Stimulated activated CD4-positive, alpha-beta T cell treated with anti-CD3 and anti-CD28 coated beads, TNF-alpha, amount 100 ng/mL, for 48 hours (primary cell): ENCODE results near the gene LSM3.

Experiments used
- DNase-seq, 3 donors: peaks; one replicate each; pipeline ENCODE4 v3.0.0-alpha.2; 2020; ENCODE audit warnings: low read depth in 3 of 3

The LSM3 gene

DNA sequence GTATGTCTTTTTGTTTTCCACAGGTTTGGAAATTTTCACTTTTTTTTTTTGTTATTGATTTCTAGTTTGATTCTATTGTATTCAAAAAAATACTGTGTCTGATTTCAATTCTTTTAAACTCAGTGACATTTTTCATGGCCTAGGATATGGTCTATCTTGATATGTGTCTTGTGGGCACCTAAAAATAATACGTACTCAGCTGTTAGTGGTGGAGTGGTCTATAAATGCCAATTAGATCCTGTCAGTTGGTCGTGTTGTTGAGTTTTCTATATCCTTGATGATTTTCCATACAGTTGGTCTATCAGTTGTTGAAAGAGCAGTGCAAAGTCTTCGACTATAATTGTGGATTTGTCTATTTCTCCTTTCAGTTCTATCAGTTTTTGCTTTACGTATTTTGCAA, 61.7 kb downstream of the LSM3 start:
- no peak for DNase-seq

DNA sequence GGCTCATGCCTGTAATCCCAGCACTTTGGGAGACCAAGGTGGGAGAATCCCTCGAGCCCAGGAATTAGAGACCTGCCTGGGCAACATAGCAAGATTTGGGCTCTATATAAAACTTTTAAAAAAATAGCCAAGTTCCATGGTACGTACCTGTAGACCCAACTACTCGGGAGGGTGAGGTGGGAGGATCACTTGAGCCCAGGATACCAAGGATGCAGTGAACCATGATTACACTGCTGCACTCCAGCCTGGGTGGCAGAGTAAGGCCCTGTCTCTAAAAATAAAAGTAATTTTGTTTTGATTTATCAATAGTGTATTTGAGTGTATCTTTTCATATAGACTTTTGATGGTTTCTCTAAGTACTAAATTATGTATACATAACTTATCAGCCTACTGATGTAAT, 63.1 kb downstream of the LSM3 start:
- no peak for DNase-seq

- DNase-seq = no peak
These were observed 64.1 kb downstream of the LSM3 start for GRCh38 chr3:14242490-14243311.

DNA sequence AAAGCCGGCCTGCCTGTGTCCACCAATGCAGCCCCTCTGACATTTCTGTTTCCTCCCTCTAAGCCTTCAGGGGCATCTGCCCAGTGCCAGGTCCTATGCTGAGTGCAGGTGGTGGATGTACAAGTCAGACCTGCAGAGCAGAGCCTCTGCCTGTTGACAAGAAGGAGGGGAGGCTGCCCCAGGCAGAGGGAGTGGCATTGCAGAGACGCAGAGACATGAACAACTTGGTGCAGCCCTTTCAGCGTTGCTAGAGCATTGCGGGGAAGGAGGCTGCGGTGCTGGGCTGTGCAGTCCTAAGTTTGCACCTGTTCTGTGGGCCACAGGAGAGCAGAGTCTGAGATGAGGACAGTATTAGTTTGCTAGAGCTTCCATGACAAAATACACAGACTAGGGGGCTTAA, 65.2 kb downstream of the LSM3 start:
- no peak for DNase-seq

GRCh38 chr3:14244521-14245247, 66.1 kb downstream of the LSM3 start:
- no peak for DNase-seq

GRCh38 chr3:14245248-14245639, 66.6 kb downstream of the LSM3 start:
- no peak for DNase-seq

GRCh38 chr3:14245822-14246221, 67.2 kb downstream of the LSM3 start:
- no peak for DNase-seq

- no peak for DNase-seq
These were observed 67.8 kb downstream of the LSM3 start for GRCh38 chr3:14246414-14246813.

GRCh38 chr3:14248477-14248848, 69.8 kb downstream of the LSM3 start:
- DNase-seq = no peak

DNA sequence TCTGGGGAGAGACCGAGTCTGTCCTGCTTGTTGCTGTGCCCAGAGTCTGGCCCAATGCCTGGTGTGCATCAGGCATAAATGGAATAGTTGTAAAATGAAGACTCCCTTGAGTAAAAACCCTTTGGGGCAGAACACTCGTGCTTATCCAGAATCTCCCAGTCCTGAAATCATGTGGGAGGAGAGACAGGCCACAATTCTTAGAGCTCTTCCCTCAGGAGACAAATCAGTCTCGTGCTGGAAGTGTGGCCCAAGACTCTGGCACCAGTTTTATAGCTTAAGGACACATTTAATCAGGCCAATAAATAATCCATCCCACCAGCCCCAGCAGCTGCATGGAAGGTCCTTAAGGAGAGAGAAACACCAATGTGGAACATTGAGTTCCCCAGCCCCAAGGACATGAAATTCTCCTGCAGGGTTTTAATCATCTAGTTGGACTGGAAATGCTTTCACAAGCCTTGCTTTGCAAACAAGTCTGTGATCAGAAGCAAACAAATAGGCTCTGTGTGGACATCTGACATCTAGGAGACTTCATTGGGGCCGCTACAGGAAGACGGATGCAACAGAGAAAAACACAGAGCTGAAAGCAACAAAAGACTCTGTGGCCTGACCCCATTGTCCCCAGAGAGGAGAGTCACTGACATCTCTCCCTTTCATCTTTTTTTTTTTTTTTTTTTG, 70.4 kb downstream of the LSM3 start:
- DNase-seq = no peak
